Esophagus muscularis mucosa (tissue), 4 donors: ENCODE measurements around the gene CHAC2.

Experiments
- EP300 ChIP-seq: sonication (generic); formaldehyde crosslinking; IDR thresholded peaks from one replicate; pipeline ENCODE4 v1.6.1; 2017; ENCODE audit warnings: antibody characterized with exemption
- POLR2A ChIP-seq: fragments of 450-650 bp; IDR thresholded peaks from one replicate; pipeline ENCODE4 v1.6.1; 2017; ENCODE audit warnings: antibody characterized with exemption, moderate library complexity, mild to moderate bottlenecking, low read depth
- POLR2AphosphoS5 ChIP-seq, 2 donors: sonication (generic); formaldehyde crosslinking; IDR thresholded peaks; one replicate each; pipeline ENCODE4 v1.6.1; 2017; ENCODE audit warnings: antibody characterized with exemption in 2 of 2
- TF ChIP-seq, protein P1 (sequence below), 3 experiments: fragments of 200-600 bp in 2 of 3; fragments of 450-650 bp in 1 of 3; sonication (generic) in 2 of 3; IDR thresholded peaks; one replicate each; pipeline ENCODE4 v1.5.1; 2017 to 2019; ENCODE audit warnings: antibody characterized with exemption in 3 of 3, mild to moderate bottlenecking in 2 of 3, moderate library complexity in 1 of 3

DNA sequence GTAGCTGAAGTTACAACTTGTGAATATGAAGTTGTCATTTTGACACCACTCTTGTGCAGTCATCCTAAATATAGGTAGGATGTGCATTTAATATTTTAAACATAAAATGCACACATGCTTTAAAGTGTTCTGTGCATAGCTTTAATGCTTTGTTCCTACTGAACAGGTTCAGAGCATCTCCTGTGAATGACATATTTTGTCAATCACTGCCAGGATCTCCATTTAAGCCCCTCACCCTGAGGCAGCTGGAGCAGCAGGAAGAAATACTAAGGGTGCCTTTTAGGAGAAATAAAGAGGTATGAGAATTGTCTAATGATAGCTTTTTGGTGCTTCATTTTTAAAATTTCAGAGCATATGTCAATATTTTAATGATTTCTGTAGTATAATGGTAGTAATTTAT, 33.9 kb downstream of the CHAC2 start:
- TF ChIP-seq, protein P1, sequence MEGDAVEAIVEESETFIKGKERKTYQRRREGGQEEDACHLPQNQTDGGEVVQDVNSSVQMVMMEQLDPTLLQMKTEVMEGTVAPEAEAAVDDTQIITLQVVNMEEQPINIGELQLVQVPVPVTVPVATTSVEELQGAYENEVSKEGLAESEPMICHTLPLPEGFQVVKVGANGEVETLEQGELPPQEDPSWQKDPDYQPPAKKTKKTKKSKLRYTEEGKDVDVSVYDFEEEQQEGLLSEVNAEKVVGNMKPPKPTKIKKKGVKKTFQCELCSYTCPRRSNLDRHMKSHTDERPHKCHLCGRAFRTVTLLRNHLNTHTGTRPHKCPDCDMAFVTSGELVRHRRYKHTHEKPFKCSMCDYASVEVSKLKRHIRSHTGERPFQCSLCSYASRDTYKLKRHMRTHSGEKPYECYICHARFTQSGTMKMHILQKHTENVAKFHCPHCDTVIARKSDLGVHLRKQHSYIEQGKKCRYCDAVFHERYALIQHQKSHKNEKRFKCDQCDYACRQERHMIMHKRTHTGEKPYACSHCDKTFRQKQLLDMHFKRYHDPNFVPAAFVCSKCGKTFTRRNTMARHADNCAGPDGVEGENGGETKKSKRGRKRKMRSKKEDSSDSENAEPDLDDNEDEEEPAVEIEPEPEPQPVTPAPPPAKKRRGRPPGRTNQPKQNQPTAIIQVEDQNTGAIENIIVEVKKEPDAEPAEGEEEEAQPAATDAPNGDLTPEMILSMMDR (IDR thresholded peaks at IDR 0.05): no peak
- TF ChIP-seq POLR2A (no peak), POLR2AphosphoS5 (IDR thresholded peaks at IDR 0.05) (no peak), EP300 (no peak)
